Peyer's patch (tissue), 4 donors: ENCODE results near the gene LOXHD1.

Experiments used
- CTCF ChIP-seq, 6 experiments: fragments of 450-650 bp in 4 of 6; fragments of 200-600 bp in 2 of 6; sonication (generic) in 1 of 6; IDR thresholded peaks; one replicate each; pipeline ENCODE4 v1.5.1; 2017 to 2019; ENCODE audit warnings: antibody characterized with exemption in 6 of 6, mild to moderate bottlenecking in 3 of 6, moderate library complexity in 1 of 6
- POLR2A ChIP-seq, 2 donors: fragments of 450-650 bp; IDR thresholded peaks; one replicate each; pipeline ENCODE4 v1.5.1; 2017; ENCODE audit warnings: antibody characterized with exemption in 2 of 2, mild to moderate bottlenecking in 2 of 2, moderate library complexity in 2 of 2

- TF ChIP-seq CTCF (IDR thresholded peaks at IDR 0.05) (no peak), POLR2A (IDR thresholded peaks at IDR 0.05) (no peak)
Measured at GRCh38 chr18:46516555-46516954, 140.5 kb downstream of the LOXHD1 start.
